Effector CD4-positive, alpha-beta T cell (primary cell): ENCODE measurements around the gene ZFAND2A.

Source experiments
- DNase-seq: peaks from one replicate; pipeline ENCODE4 v3.0.0-alpha.2; 2020

The ZFAND2A gene

GRCh38 chr7:1104516-1105179, 55.3 kb downstream of the ZFAND2A start:
- no peak for DNase-seq

- DNase-seq, result no peak
These were observed 56.0 kb downstream of the ZFAND2A start for GRCh38 chr7:1103789-1104515.

- no peak for DNase-seq
These were observed 56.8 kb downstream of the ZFAND2A start for GRCh38 chr7:1103009-1103788.
